HG02938 (cell line): ENCODE data around the gene FUT6.
"Not testable (repeated sequence)": the region's sequence is repeated elsewhere in the genome, so short reads cannot be mapped to it uniquely, and the experiment has no call there.

ENCODE experiments used
- ATAC-seq: cut with Tn5 transposase; IDR thresholded peaks from one replicate; pipeline ENCODE4 v1.9.1; 2021; ENCODE audit warnings: mild to moderate bottlenecking, moderate library complexity; ENCODE audit not compliant: unreplicated experiment

The FUT6 gene

DNA sequence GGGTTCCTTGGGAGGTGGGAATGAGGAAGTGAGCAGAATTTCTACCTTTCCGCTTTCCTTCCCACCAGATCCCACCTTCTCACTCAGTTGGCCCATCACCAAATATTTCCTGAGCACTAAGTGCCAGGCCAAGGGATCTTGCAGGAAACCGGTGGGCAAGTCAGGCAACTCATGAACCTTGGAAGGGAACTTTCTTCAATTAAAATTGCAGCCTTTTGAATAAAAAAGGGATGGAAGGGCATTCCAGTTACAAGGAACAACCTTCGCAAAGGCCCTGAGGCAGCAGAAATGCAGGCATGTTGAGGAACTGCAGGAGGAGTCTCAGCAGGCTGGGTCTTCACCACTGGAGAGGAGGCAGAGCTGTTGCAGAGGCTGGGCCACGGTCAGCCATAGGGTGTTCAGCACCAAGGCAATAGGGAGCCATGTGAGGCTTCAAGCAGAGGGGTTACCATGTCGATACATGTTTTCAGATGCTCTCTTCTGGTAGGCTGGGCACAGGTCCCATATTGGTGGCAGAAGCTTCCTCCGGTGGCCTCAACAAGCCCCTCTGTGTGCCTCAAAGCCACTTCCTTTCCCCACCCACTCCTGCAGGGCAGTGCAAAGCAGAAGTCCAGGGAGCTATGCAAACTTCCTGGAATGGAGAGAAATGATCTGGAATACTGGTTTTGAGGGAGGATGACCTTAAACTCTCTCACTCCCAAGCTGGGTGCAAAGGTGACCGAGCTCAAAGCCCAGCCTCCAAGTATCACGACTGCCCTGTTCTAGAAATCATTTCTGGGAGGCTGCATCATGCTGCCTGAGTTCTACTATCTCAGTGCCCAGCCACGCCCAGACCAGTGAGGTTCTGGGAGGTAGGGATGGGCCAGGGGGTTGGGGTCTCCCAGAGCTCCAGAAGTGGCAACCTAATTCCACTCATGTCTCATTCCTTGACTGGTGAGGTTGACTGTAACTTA is at the start of gene FUT6:
Gene FUT6 (minus strand): TSS at position 638 of the 953 bp plus-strand sequence. CDS start 7,135 bp downstream, outside the sequence.
- no peak for ATAC-seq

GRCh38 chr19:5884065-5884811 is 44.7 kb upstream of the FUT6 start:
- not testable (repeated sequence) for ATAC-seq

DNA sequence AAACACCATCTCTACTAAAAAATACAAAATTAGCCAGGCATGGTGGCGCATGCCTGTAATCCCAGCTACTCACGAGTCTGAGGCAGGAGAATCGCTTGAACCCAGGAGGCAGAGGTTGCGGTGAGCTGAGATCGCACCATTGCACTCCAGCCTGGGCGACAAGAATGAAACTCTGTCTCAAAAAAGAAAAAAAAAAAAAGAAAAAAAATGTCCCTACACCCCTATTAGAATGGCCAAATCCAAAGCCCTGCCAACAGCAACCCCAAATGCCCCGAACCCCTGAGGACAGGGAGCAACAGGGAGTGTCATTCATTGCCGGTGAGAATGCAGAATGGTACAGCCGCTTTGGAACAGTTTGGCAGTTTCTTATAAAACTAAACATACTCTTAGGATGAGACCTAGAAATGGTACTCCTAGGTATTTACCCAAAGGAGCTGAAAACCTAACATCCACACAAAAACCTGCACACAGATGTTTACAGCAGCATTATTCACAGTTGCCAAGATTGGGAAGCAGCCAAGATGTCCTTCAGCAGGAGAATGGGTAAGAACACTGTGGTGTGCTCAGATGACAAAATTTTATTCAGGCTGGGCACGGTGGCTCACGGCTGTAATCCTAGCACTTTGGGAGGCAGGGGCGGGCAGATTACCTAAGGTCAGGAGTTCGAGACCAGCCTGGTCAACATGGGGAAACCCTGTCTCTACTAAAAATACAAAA is 43.8 kb upstream of the FUT6 start:
- not testable (repeated sequence) for ATAC-seq

GRCh38 chr19:5882421-5882968 is 43.0 kb upstream of the FUT6 start:
- ATAC-seq: no peak

GRCh38 chr19:5881543-5882299 is 42.2 kb upstream of the FUT6 start:
- no peak for ATAC-seq

DNA sequence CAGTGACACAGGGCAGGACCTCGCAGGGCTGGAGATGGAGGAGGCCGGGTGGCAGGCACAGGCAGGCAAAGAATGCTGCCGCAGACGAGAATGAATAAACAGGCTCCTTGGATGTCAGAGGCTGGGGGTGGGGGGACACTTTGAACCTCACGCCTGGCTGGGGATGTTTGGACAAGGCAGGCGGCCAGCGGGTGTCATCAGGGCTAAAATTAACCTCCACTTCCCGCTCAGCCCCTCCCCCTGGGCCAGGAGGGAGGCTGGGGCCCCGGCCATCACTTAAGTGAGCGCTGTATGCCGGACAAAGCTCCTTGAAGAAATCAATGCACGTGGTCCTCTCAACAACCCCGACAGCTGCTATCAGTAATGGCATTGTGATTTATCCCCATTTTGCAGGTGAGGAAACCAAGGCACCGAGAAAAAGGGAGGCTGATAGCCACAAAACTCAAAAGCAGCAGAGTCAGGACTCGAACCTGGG is 41.1 kb upstream of the FUT6 start:
- no peak for ATAC-seq

GRCh38 chr19:5880196-5880595 is 40.7 kb upstream of the FUT6 start:
- ATAC-seq: no peak

DNA sequence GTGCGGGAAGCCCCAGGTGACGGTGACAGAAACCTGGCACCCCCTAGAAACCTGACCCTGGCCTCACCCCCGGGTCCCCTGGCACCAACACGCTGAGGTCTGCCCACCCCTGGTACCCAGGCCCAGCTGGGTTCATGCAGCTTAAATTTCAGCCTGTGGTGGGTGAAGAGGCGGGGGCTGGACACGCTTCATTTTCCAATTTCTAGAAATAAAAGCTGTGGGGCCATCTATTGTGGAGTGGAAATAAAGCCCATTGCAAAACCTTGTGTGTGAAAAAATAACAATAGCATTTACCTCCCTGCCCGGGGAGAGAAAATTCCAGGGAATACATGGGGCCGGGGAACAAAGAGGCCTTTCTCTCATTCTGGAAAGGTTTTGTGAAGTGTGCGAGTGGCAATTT is 38.4 kb upstream of the FUT6 start:
- no peak for ATAC-seq

DNA sequence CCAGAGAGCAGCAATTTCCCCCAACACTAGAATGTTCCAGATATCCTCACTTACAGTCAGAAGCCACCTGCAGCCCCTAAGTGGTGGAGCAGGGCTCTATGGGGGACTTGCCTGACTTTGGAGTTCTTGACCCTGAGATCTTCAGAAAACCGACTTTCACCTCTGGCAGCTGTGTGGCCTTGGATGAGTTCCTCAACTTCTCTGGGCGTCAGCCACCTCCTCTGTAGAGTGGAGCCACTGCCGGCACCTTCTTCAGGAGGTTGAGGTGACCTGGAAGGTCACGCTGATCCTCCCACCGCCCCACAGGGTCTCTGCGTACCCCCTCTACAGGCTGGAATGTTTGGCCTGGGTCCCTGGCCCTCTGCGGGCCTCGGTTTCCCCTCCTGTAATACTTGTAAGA is 37.9 kb upstream of the FUT6 start:
- ATAC-seq: no peak

- ATAC-seq: not testable (repeated sequence)
Measured at GRCh38 chr19:5874496-5874895, 35.0 kb upstream of the FUT6 start.

- no peak for ATAC-seq
Measured at GRCh38 chr19:5873617-5874199, 34.2 kb upstream of the FUT6 start.

DNA sequence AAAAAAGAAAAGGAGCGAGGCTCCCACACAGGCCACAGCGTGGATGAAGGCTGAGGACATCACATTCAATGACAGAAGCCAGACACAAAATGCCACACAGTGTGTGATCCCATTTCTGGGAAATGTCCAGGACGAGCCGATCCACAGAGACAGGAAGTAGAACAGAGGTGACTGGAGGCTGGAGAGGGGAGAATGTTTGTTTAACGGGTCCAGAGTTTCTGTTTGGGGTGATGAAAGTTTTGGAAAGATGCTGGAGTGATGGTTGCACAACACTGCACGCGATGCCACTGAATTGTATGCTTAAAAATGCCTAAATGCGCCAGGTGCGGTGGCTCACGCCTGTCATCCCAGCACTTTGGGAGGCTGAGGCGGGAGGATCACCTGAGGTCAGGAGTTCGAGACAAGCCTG is 31.5 kb upstream of the FUT6 start:
- ATAC-seq: no peak

- no peak for ATAC-seq
Measured at GRCh38 chr19:5867201-5868136, 28.0 kb upstream of the FUT6 start.

DNA sequence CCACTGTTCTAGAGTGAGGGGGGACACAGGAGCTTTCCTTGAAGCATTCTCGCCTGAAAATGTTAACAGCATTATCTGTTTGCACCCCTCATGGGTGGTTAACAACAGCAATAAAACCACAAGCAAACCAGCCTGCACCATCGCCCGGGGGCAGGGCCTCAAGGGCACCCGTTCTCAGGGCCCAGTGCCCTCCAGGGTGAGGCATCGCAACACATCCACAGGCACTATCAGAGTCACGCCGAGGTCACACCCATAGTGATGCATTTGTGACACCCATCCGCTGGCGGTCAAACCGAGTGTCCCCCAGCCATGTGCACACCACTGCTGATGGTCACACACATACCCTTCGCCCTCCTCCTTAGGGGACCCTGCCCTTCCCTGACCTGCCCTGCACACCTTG is 26.3 kb upstream of the FUT6 start:
- no peak for ATAC-seq

- no peak for ATAC-seq
Measured at GRCh38 chr19:5864725-5865486, 25.4 kb upstream of the FUT6 start.

- ATAC-seq: no peak
Measured at GRCh38 chr19:5864013-5864720, 24.7 kb upstream of the FUT6 start.

- ATAC-seq: no peak
Measured at GRCh38 chr19:5863030-5863665, 23.6 kb upstream of the FUT6 start.
